GM10266 (cell line): Measurements from ENCODE around the gene IBA57.

Experiments
- DNase-seq: peaks from one replicate; pipeline ENCODE4 v3.0.0; 2012; ENCODE audit errors: extremely low spot score
- TF ChIP-seq, protein P1 (sequence below): IDR thresholded peaks from 2 replicates; pipeline ENCODE4 v1.5.1; 2012; ENCODE audit warnings: mild to moderate bottlenecking, low read depth; ENCODE audit not compliant: control insufficient read depth, insufficient read depth; ENCODE audit errors: missing control alignments

IBA57 gene

DNA sequence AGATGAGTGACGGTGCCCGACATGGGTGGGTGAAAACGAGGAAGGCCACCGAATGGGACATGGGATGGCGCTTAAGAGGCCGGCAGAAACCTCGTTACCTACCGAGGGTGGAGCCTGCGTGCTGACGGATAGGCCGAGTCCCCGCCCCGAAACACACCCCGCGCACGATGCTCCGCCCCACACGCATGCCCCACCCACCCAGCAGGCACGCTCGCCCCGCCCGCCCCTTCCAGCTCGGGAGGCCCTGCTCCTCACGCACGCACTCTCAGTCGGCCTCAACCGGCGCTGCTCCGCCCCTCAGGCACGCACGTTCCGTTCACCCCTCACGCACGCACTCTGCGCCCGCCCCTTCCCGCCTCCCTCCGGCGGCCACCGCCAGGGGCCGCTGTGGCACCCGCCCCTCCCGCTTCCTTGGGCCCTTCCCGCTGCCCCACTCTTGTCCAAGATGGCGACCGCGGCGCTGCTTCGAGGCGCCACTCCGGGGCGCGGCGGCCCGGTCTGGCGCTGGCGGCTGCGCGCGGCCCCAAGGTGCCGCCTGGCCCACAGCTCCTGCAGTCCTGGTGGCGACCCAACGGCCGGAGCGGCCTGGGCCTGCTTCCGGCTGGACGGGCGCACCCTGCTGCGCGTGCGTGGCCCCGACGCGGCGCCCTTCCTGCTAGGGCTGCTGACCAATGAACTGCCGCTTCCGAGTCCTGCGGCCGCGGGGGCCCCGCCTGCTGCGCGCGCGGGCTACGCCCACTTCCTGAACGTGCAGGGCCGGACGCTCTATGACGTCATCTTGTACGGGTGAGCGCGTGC is at the start of gene IBA57:
Gene IBA57 (plus strand): TSS at position 433 of the 798 bp plus-strand sequence. CDS start 13 bp downstream, at position 446.
- TF ChIP-seq, protein P1, sequence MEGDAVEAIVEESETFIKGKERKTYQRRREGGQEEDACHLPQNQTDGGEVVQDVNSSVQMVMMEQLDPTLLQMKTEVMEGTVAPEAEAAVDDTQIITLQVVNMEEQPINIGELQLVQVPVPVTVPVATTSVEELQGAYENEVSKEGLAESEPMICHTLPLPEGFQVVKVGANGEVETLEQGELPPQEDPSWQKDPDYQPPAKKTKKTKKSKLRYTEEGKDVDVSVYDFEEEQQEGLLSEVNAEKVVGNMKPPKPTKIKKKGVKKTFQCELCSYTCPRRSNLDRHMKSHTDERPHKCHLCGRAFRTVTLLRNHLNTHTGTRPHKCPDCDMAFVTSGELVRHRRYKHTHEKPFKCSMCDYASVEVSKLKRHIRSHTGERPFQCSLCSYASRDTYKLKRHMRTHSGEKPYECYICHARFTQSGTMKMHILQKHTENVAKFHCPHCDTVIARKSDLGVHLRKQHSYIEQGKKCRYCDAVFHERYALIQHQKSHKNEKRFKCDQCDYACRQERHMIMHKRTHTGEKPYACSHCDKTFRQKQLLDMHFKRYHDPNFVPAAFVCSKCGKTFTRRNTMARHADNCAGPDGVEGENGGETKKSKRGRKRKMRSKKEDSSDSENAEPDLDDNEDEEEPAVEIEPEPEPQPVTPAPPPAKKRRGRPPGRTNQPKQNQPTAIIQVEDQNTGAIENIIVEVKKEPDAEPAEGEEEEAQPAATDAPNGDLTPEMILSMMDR, result peak; percentile 96
- DNase-seq, result peak; percentile 99

DNA sequence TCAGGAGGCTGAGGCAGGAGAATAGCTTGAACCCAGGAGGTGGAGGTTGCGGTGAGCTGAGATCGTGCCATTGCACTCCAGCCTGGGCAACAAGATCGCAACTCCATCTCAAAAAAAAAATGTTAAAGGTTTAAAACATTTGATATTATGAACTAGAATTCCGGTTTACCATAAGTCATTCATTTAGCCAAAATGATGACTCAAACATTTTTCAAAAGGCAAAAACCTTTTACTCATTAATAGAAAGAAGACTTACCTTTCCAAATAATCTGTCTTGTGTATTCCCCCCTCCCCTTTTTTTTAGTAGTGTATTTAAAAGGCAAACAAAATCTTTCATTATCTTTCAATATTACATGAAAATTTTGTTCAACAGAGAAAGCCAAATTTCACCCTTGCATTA is 48.3 kb upstream of the IBA57 start:
- TF ChIP-seq, protein P1, result no peak
- no peak for DNase-seq

DNA sequence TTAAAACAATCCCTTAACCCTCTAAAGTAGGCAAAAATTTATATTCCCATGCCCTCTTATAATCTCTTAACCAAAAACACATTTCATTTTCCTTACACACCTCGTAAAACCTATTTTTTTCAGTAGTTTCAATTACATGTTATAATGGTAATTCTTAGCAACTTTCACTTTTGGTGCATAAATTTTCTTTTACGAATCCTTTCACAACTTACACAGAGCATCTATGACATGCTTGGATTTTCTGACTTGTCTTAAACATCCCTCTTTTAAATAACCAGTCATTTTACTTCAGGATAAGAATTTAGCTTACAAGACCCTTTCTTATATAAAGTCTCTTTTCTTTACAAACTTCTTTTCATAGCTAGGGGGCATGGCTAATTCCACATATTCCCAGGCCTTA is 47.6 kb upstream of the IBA57 start:
- TF ChIP-seq, protein P1, result no peak

DNA sequence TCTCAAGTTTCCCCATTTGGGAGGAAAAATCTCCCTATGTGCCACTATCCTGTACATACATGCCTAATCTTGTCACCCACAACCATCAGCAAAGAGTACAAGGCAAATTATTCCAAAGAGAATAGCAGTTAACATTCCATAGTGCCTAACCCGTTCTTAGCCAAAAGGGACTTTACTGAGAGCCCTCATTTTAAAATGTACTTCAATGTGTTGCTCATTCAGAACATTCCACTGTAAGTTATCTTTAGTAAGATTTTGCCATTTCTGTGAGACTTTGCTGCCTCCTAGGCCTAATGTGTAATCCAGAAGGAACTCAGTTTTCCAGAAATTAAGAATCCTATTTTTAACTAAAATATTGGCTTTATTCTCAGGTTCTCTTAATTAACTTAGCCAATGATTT is 45.3 kb upstream of the IBA57 start:
- DNase-seq, result no peak
- TF ChIP-seq, protein P1, result no peak

More for the DNA sequence above, 47.6 kb upstream of the IBA57 start:
- no peak for DNase-seq

DNA sequence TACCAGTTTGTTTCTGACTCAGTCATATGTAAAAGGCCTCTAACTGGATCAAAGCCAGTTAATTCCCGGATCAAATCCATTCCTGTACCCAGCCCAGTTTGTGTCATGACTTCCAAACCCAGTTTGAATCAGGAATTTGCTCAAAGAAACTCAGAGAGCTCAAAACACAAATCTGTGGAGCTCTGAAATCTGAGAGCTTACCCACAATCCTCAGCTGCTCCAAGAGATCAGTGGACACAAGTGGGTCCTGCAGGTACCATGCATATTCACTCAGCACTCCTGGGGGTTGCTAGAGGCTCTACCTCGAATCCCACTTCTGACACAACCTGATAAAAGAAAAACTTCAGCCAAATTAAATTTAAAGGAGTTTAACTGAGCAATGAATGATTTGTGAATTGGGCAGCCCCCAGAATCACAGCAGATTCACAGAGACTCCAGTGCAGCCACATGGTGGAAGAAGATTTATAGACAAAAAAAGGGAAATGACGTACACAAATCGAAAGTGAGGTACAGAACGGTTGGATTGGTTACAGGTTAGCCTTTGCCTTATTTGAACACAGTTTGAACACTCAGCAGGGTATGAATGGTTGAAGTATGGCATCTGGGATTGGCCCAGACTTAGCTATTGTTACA is 44.6 kb upstream of the IBA57 start:
- DNase-seq, result no peak
- TF ChIP-seq, protein P1, result no peak

DNA sequence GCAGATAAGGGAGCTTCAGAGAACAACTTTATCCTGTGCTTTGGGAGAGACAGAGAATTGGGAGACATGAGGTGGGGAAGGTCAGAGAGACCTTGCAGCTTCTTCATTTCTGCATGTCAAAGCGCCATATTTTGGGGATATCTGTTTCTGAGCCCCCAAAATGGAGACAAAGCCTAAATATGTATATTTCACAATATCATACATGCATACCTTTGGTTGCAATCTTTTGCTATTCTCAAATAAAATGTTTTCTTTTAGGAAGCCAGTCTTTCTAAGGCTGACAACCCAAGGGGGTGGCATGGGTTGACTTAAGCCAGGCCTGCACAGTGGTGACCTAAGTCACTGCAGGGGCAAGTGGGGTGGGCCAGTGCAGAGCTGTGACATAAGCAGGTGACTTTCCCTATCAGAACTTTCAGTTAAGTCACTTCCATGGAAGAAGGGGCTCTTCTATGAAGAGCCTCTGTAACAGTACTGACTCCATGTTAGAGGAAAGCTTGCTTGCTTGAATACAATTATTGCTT is 42.6 kb upstream of the IBA57 start:
- no peak for DNase-seq
- TF ChIP-seq, protein P1, result no peak

DNA sequence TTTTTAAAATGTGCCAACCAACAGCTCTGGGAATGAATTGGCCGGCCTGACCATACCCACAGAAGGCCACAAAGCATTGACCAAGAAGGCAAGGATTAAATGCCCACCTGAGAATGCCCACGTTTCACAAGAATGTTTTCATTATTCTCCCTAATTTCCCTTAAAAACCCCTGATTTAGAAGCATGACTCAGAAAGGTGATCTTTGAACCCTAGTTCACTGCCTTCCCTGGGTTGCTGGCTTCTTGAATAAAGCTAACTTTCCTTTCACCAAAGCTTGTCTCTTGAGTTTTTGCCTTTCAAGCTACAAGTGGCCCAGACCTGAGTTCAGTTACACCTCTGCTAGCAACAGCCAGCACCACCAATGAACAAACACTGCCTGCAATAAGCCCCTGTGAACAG is 42.1 kb upstream of the IBA57 start:
- no peak for DNase-seq
- TF ChIP-seq, protein P1, result no peak
